AG09319 (cell line): ENCODE measurements around the gene BTBD18.
A peak's percentile ranks its signal among the peaks of the same experiment; 100 is the strongest.

ENCODE experiments used
- DNase-seq: peaks from one replicate; pipeline ENCODE4 v3.0.0-alpha.2; 2010; ENCODE audit warnings: low read depth; ENCODE audit errors: extremely low read depth
- TF ChIP-seq, protein P1 (sequence below): IDR thresholded peaks from 2 replicates; pipeline ENCODE4 v1.5.1; 2011; ENCODE audit warnings: low read depth, mild to moderate bottlenecking, inconsistent platforms, low read length, moderate library complexity

Gene BTBD18, protein sequence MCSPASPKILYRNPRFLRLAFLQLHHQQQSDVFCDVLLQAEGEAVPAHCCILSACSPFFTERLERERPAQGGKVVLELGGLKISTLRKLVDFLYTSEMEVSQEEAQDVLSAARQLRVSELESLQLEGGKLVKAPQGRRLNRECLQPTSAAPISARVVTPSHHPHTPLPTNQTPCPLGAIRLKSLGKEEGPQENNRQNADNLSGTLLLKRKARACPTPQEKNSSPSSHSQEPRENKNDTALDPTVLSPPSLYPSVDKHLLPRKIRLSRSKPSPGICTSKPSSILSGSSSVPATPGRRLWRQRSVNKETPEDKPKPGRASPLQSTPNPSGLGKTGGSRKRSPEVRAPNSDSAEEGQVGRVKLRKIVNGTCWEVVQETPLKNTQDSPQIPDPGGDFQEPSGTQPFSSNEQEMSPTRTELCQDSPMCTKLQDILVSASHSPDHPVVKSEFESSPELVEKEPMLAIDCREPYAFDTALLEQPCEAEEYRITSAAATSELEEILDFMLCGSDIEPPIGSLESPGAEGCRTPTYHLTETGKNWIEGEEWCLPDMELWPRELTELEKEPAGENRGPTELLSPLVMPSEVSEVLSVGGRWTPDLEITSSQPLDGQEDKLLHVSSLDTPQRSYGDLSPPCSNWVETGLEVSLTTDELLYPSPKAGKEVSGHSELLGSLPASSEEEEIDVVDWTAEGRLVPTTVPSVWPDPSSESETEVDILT

DNA sequence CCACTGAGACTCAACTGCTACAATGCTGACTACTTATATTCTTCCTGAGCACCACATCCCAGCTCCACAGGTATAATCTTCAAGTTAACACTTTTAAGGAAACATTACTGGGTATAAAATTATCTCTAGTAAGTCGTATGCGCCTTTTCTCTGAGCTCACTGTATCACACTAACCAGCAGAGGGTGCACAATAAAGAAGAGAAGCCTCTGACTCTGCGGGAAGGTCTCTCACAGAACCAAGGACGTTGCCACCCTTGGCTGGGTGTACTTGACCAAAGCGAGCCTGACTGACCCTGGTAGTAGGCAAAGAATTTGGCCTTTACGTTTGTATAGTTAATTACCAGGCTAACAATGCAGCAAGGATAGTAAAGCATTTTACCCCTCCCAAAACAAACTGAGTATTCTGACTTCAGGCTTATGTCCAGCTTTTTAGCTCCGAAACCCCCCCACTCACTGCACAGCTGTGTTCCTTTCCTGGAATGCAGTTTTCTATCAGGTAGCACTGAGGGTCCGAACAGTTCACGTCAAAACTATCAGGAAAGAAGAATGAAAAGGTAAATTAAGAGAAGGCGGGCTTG is at the start of gene BTBD18:
TSS of gene BTBD18 (minus strand) at position 144 of the 578 bp plus-strand sequence. CDS start 631 bp downstream, outside the sequence.
- DNase-seq = no peak
- TF ChIP-seq, protein P1, sequence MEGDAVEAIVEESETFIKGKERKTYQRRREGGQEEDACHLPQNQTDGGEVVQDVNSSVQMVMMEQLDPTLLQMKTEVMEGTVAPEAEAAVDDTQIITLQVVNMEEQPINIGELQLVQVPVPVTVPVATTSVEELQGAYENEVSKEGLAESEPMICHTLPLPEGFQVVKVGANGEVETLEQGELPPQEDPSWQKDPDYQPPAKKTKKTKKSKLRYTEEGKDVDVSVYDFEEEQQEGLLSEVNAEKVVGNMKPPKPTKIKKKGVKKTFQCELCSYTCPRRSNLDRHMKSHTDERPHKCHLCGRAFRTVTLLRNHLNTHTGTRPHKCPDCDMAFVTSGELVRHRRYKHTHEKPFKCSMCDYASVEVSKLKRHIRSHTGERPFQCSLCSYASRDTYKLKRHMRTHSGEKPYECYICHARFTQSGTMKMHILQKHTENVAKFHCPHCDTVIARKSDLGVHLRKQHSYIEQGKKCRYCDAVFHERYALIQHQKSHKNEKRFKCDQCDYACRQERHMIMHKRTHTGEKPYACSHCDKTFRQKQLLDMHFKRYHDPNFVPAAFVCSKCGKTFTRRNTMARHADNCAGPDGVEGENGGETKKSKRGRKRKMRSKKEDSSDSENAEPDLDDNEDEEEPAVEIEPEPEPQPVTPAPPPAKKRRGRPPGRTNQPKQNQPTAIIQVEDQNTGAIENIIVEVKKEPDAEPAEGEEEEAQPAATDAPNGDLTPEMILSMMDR = peak; percentile 46

DNA sequence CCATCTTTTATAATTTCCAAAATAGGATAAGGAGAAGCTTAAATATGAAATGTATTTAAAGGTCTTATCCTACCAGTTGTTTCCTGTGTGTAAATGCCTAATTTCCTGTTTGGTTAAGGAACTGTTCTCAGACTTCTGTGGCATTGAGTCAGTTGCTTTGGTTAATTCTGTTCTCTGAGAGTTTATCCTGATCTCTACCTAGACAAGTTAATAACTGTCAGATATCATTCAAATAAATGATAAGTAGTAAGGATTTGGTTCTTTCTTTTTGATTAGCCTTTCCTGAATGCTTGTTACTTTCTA is 49.5 kb upstream of the BTBD18 start:
- DNase-seq = no peak
- TF ChIP-seq, protein P1 = no peak

DNA sequence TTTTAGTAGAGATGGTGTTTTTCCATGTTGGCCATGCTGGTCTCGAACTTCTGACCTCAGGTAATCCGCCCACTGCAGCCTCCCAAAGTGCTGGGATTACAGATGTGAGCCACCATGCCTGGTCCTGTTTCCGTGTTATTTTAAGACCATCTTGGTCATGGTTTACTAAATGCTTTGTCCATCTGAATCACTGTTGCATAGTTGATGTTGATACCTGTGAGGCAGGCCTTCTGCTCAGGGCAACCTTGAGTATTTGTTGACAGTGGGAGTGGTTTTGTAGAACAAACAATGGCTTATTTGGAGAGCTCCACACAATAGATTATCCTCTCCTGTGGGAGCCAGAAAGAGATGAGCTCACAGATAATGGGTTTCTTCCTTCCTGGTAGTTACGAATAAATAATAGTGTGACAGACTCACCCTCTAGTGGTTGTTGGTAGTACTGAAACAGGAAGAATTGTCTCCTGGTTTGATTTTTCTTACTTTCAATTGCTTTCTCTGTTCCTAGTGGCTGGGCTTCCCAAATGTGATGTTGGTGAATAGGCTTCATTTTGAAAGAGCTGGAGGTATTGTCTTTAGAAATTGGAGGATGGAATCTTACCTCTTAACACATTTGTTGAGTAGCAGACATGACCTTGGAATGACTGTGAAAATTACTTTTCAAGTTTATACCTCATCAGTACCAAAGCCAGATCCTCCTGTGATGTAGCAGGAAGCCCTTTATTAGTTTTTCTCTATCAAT is 49.0 kb upstream of the BTBD18 start:
- TF ChIP-seq, protein P1 = peak; percentile 77
- peak; percentile 43 for DNase-seq

DNA sequence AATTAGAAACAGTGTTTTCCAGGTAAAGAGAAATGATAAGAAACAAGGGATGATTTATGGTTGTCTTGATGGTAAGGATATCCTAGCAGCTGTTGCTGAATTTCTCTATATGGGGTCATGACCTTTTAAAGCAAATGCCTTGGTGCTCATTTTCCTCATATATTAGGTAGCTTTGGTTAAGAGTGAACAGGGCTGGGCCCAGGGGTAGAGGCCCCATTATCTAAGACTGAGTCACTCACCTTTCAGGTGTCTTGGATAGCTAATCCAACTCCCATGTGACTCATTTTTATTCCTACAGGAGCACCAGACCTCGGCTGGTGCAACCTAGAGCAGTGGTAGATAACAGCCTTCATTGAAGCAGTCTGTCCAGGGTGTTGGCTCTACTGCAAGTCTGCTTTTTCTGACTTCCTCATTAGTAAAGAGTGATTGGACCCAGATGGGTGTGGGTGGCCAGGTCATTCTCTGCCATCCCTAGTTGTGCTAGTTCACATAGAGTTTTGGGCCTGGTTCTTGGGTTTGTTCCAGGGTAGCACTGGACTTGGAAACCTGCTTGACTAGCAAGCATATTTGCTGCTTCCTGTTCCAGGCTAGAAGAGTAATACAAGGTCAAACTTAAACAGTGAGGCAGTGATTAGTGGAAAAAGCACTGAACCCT is 47.4 kb upstream of the BTBD18 start:
- TF ChIP-seq, protein P1 = no peak
- DNase-seq = peak; percentile 81

DNA sequence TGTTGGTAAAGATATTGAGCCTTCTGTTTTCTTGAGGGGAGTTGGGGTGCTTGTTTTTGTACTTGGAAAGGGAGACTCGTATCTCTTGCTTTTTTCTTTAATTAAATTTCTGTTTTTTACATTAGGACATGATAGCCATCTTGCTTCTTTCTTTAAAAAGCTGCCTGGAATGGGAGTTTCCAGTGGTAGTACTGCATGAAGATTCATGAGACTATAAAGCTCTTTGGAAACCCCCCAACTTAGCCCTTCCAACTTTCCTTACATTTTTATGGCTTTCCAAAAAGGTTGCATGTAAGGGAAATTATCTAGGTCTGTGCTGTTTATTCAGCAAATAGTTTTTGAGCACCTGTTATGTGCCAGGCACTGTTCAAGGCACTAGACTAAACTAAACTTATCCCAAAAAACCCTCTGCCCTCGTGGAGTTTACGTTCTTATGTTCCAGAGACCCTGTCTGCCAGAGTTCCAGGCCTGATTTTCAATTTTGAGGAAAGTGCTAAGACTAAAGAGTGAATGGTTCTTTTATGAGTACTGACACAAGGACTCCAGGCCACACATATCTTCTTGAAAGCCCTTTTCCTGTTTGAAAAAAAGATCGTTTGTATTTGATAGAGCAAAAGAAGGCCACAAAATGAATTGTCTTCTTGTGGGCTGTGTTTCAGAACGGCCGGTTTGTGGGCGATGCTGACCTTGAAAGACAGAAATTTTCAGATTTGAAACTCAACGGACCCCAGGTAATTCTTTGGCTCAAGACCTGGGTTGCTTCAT is 41.9 kb upstream of the BTBD18 start:
- TF ChIP-seq, protein P1 = no peak
- DNase-seq = no peak

DNA sequence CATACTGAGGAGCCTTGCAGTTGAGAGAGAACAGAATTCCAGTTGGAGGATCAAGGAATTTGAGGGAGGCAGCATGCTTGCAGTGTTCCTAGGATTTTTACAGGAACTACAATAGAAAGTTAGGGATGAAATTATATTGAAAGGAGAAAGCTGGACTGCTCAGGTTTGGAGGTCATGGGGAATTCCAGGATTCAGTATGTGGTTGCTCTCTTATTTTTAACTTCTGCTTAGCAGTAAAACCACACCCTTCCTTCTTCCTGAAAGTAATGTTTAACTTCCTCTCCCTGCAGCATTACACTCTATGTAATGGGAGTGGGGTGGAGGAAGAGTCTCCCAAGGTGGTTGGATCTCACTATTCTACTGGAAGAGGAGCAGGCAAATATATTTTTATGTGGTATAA is 41.3 kb upstream of the BTBD18 start:
- DNase-seq = no peak

More for the DNA sequence above, 41.3 kb upstream of the BTBD18 start:
- TF ChIP-seq, protein P1 = no peak
